Nucleus accumbens (tissue), 56 donors: ENCODE measurements around the gene MIF4GD.
"Not testable (repeated sequence)": the region's sequence is repeated elsewhere in the genome, so short reads cannot be mapped to it uniquely, and the experiment has no call there.

ENCODE experiments used
- DNase-seq, 56 donors: peaks; one replicate each; lab custom pipeline; 2025; lab: John Stamatoyannopoulos, UW

Gene MIF4GD

GRCh38 chr17:75270966-75271232, at the start of gene MIF4GD:
Gene MIF4GD (minus strand): TSS chr17:75271231. CDS start chr17:75270195, 1,036 bp downstream.
- DNase-seq = peak in 1 of 56 donors; percentile 67

- DNase-seq = no peak
These were observed 49.1 kb upstream of the MIF4GD start for GRCh38 chr17:75319904-75320691.

- no peak for DNase-seq
These were observed 47.7 kb upstream of the MIF4GD start for GRCh38 chr17:75318615-75319222.

- DNase-seq = no peak
These were observed 47.2 kb upstream of the MIF4GD start for GRCh38 chr17:75318211-75318610.

- peak in 1 of 56 donors; percentile 21 for DNase-seq
These were observed 46.6 kb upstream of the MIF4GD start for GRCh38 chr17:75317671-75318070.

GRCh38 chr17:75316253-75316652, 45.2 kb upstream of the MIF4GD start:
- DNase-seq = no peak

GRCh38 chr17:75315541-75316243, 44.7 kb upstream of the MIF4GD start:
- DNase-seq = peak in 2 of 56 donors; percentile 23 to 26

- DNase-seq = peak in 6 of 56 donors; percentile 14 to 33 (median 22)
These were observed 43.0 kb upstream of the MIF4GD start for GRCh38 chr17:75313941-75314551.

GRCh38 chr17:75308732-75309629, 38.0 kb upstream of the MIF4GD start:
- DNase-seq = peak in 1 of 56 donors; percentile 43

- no peak for DNase-seq
These were observed 37.1 kb upstream of the MIF4GD start for GRCh38 chr17:75307957-75308731.

GRCh38 chr17:75301502-75302206, 30.6 kb upstream of the MIF4GD start:
- no peak for DNase-seq

GRCh38 chr17:75301049-75301448, 30.0 kb upstream of the MIF4GD start:
- DNase-seq = peak in 1 of 56 donors; percentile 51

- DNase-seq = no peak
These were observed 29.2 kb upstream of the MIF4GD start for GRCh38 chr17:75300280-75300679.

- no peak for DNase-seq
These were observed 24.4 kb upstream of the MIF4GD start for GRCh38 chr17:75295201-75296158.

- not testable (repeated sequence) for DNase-seq
These were observed 21.9 kb upstream of the MIF4GD start for GRCh38 chr17:75292810-75293448.

GRCh38 chr17:75289832-75290337, 18.9 kb upstream of the MIF4GD start:
- peak in 28 of 56 donors; percentile 25 to 72 (median 49) for DNase-seq
